Gastroesophageal sphincter (tissue), 3 donors: ENCODE measurements around the gene MT1E.

ENCODE experiments used
- CTCF ChIP-seq, 4 experiments: fragments of 200-600 bp in 2 of 4; fragments of 450-650 bp in 2 of 4; sonication (generic) in 1 of 4; IDR thresholded peaks; one replicate each; pipeline ENCODE4 v1.5.1; 2017 to 2019; ENCODE audit warnings: antibody characterized with exemption in 4 of 4, mild to moderate bottlenecking in 2 of 4, moderate library complexity in 2 of 4
- EP300 ChIP-seq: sonication (generic); formaldehyde crosslinking; IDR thresholded peaks from one replicate; pipeline ENCODE4 v1.6.1; 2017; ENCODE audit warnings: antibody characterized with exemption, mild to moderate bottlenecking
- POLR2A ChIP-seq, 2 donors: fragments of 450-650 bp; IDR thresholded peaks; one replicate each; pipeline ENCODE4 v1.6.1; 2017; ENCODE audit warnings: antibody characterized with exemption in 2 of 2, mild to moderate bottlenecking in 2 of 2, moderate library complexity in 1 of 2
- POLR2AphosphoS5 ChIP-seq: sonication (generic); formaldehyde crosslinking; IDR thresholded peaks from one replicate; pipeline ENCODE4 v1.6.1; 2017; ENCODE audit warnings: antibody characterized with exemption

DNA sequence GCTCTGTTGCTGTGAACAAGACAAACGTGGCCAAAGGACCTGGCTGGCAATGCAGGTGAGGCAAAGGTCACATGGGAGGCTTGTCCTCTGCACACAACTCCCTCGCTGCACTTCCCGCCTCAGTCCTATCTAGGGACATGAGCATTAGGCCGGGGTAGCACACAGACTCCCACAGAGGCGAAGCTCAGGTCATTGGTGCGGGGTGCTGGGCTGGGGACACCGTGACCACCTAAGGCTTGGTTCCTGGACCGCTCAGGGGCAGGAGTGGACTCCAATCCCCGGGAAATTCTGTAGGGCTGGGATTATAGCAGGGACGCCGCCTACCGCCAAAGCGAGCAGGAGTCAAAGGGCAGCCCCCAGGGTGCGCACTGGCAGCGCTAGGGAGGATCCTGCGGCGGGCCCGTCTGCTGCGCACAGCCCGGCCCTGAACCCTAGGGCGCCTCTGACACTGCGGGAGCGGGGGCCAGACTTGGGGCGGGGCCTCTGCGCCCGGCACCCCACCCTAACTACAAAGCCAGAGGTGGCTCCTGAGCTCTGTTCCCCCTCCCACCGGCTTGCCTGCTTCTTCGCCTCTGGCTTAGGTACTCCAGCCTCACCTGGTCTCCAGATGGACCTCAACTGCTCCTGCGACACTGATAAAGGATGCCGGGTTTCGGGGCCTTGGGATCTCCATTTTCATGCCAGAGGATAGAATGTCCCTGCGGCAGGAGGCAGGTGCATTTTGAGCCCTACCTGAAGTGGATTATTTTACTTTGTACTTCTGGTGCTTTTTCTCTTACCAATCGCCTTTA is 22.3 kb downstream of the MT1E start:
- TF ChIP-seq CTCF (IDR thresholded peaks at IDR 0.05) = no peak
- TF ChIP-seq POLR2A (IDR thresholded peaks at IDR 0.05) = no peak
- no peak for TF ChIP-seq POLR2AphosphoS5
- TF ChIP-seq EP300 = no peak
